Loucy (cell line): Measurements from ENCODE around the gene LRRC4C.

Experiments used
- H2AFZ ChIP-seq: fragments of 200-600 bp; sonication (generic); 2 replicates; pipeline ENCODE4 v1.6.0; 2016; ENCODE audit warnings: antibody characterized with exemption, mild to moderate bottlenecking, low read length, moderate library complexity
- H3F3A ChIP-seq: fragments of 200-600 bp; 2 replicates; pipeline ENCODE4 v1.6.0; 2016; ENCODE audit warnings: antibody characterized with exemption, low read depth, mild to moderate bottlenecking
- H3K27me3 ChIP-seq: fragments of 200-600 bp; sonication (generic); 2 replicates; pipeline ENCODE4 v1.6.1; 2014; ENCODE audit warnings: low read length, mild to moderate bottlenecking; ENCODE audit not compliant: insufficient read depth, poor library complexity, severe bottlenecking
- H3K36me3 ChIP-seq: fragments of 200-600 bp; sonication (generic); 2 replicates; pipeline ENCODE4 v1.6.1; 2016; ENCODE audit warnings: low read length; ENCODE audit not compliant: insufficient read depth
- H3K4me1 ChIP-seq: fragments of 200-600 bp; sonication (generic); 2 replicates; pipeline ENCODE4 v1.5.1; 2014; ENCODE audit warnings: low read length, mild to moderate bottlenecking; ENCODE audit not compliant: insufficient read depth, poor library complexity, severe bottlenecking
- H3K4me2 ChIP-seq: fragments of 200-600 bp; sonication (generic); 2 replicates; pipeline ENCODE4 v1.6.0; 2014; ENCODE audit warnings: antibody characterized with exemption, low read length, low read depth, mild to moderate bottlenecking; ENCODE audit not compliant: poor library complexity, severe bottlenecking
- H3K4me3 ChIP-seq: fragments of 200-600 bp; sonication (generic); 2 replicates; pipeline ENCODE4 v1.5.1; 2014; ENCODE audit warnings: low read length, mild to moderate bottlenecking, mixed read lengths; ENCODE audit not compliant: poor library complexity, severe bottlenecking
- H3K79me2 ChIP-seq: fragments of 200-600 bp; sonication (generic); 2 replicates; pipeline ENCODE4 v1.6.1; 2014; ENCODE audit warnings: low read length; ENCODE audit not compliant: insufficient read depth
- H3K9ac ChIP-seq: fragments of 200-600 bp; sonication (generic); 2 replicates; pipeline ENCODE4 v1.6.0; 2014; ENCODE audit warnings: mild to moderate bottlenecking, low read depth, low read length, moderate library complexity; ENCODE audit not compliant: poor library complexity, severe bottlenecking
- H3K9me2 ChIP-seq: fragments of 200-600 bp; sonication (generic); replicated peaks from 2 replicates; pipeline ENCODE4 v1.6.1; 2016; ENCODE audit warnings: low read depth, low read length, mixed read lengths
- H3K9me3 ChIP-seq: fragments of 200-600 bp; sonication (generic); 2 replicates; pipeline ENCODE4 v1.6.1; 2014; ENCODE audit warnings: mild to moderate bottlenecking, antibody characterized with exemption, low read length, low read depth; ENCODE audit not compliant: insufficient read depth
- H4K20me1 ChIP-seq: fragments of 200-600 bp; sonication (generic); 2 replicates; pipeline ENCODE4 v1.6.0; 2014; ENCODE audit warnings: antibody characterized with exemption, low read length, mild to moderate bottlenecking; ENCODE audit not compliant: insufficient read depth, poor library complexity, severe bottlenecking
- EZH2phosphoT487 ChIP-seq: fragments of 200-600 bp; IDR thresholded peaks from 2 replicates; pipeline ENCODE4 v1.6.1; 2018; ENCODE audit warnings: antibody characterized with exemption, mild to moderate bottlenecking, moderate library complexity, borderline replicate concordance
- TF ChIP-seq, protein P1 (sequence below): fragments of 200-600 bp; sonication (generic); conservative IDR thresholded peaks from 2 replicates; pipeline ENCODE4 v1.5.1; 2014; ENCODE audit warnings: mild to moderate bottlenecking, antibody characterized with exemption, low read length

Gene LRRC4C

DNA sequence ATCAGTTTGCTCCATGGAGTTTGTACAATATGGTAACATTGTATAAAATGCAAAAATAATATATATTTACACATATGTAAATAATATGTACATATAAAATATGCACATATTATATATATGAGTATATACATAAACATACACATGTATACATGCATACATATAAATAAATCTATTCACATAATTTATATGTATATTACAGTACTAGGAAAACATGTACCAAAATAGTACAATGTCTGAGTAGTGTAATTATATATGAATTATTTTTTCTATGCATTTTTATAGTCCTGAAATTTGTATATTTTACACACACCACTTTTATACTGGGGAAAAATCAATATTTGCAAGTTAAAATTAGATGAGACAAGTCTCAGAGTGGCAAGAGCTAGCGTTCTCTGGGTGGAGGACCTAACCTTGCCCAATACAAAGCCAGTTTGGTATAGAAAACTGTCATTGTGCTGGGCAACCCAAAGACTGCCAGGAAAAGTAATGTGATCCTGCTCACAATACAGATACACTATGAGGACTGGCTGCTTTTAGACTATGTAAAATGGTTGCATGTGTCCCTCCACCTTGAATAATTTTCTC lies 889.4 kb downstream of the LRRC4C start:
- Histone ChIP-seq H3K79me2 (no peaks in the 10 kb centered on the region), H3F3A (no peaks in the 10 kb centered on the region), H3K4me1 (no peaks in the 10 kb centered on the region), H3K9me3 (no peaks in the 10 kb centered on the region), H3K36me3 (no peaks in the 10 kb centered on the region), H2AFZ (no peak overlapping the region), H4K20me1 (no peaks in the 10 kb centered on the region), H3K4me2 (no peak overlapping the region), H3K9ac (no peak overlapping the region), H3K4me3 (no peak overlapping the region), H3K9me2 (no peaks in the 10 kb centered on the region), H3K27me3 (no peaks in the 10 kb centered on the region)
- no peak for TF ChIP-seq EZH2phosphoT487
- TF ChIP-seq, protein P1, sequence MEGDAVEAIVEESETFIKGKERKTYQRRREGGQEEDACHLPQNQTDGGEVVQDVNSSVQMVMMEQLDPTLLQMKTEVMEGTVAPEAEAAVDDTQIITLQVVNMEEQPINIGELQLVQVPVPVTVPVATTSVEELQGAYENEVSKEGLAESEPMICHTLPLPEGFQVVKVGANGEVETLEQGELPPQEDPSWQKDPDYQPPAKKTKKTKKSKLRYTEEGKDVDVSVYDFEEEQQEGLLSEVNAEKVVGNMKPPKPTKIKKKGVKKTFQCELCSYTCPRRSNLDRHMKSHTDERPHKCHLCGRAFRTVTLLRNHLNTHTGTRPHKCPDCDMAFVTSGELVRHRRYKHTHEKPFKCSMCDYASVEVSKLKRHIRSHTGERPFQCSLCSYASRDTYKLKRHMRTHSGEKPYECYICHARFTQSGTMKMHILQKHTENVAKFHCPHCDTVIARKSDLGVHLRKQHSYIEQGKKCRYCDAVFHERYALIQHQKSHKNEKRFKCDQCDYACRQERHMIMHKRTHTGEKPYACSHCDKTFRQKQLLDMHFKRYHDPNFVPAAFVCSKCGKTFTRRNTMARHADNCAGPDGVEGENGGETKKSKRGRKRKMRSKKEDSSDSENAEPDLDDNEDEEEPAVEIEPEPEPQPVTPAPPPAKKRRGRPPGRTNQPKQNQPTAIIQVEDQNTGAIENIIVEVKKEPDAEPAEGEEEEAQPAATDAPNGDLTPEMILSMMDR = no peak

DNA sequence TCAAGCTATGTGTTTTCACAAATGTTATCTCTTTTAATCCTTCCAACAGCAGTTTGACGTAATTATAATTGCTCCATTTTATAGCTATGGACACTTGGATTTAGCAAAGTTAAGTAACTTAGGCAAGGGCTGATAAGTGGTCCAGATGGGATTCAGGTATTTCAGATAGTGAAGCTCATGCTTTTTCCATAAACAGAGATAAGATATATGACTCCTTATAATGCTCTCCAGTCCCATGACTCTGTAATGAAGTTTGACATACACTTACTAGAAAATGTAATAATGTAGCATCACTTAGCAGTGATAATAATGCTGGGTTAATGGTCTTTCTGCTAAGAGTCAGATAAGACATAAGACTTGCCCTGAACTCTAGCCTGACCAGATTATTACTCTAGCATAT lies 892.1 kb downstream of the LRRC4C start:
- no peaks in the 10 kb centered on the region for H3K9me3 ChIP-seq
- H3F3A ChIP-seq = no peaks in the 10 kb centered on the region
- H3K9ac ChIP-seq = no peak overlapping the region
- no peak overlapping the region for H3K4me3 ChIP-seq
- no peaks in the 10 kb centered on the region for H3K27me3 ChIP-seq
- no peaks in the 10 kb centered on the region for H3K9me2 ChIP-seq
- H3K79me2 ChIP-seq = no peaks in the 10 kb centered on the region
- no peak for TF ChIP-seq EZH2phosphoT487
- TF ChIP-seq, protein P1 = no peak
- no peaks in the 10 kb centered on the region for H4K20me1 ChIP-seq
- H3K4me2 ChIP-seq = no peak overlapping the region
- H3K4me1 ChIP-seq = no peaks in the 10 kb centered on the region
- no peaks in the 10 kb centered on the region for H3K36me3 ChIP-seq
- H2AFZ ChIP-seq = no peak overlapping the region

DNA sequence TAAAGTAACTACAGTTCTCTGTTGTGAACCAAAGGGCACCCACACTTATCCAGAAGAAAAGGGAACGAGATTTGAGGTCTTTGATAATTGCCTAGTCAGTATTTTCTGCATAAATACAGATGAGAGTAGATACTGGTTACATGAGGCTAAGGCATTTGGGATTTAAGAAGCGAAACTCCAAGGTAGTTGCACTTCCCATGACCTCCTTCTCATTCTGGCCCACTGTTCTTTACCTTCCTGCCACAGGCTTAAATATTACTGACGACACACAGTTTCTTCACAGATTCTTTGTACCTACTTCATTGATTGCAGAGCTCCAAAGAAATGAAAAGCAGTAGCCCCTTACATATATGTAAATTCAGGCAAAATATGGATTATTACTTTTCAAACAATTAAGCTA lies 915.3 kb downstream of the LRRC4C start:
- Histone ChIP-seq H2AFZ (no peak overlapping the region), H3F3A (no peaks in the 10 kb centered on the region), H3K4me2 (no peak overlapping the region), H3K9me3 (no peaks in the 10 kb centered on the region), H3K27me3 (no peaks in the 10 kb centered on the region), H3K36me3 (no peaks in the 10 kb centered on the region), H3K4me3 (no peak overlapping the region), H4K20me1 (no peaks in the 10 kb centered on the region), H3K9me2 (no peaks in the 10 kb centered on the region), H3K4me1 (no peaks in the 10 kb centered on the region), H3K79me2 (no peaks in the 10 kb centered on the region), H3K9ac (no peak overlapping the region)
- TF ChIP-seq, protein P1 = no peak
- TF ChIP-seq EZH2phosphoT487 = no peak
